ENCODE data around the gene MRPS2. TPM values are rescaled to one million over a fixed set of nuclear protein-coding genes. Genes with fewer than 3 reads are reported as not detected.
"Not testable (repeated sequence)": the region's sequence is repeated elsewhere in the genome, so short reads cannot be mapped to it uniquely, and the experiment has no call there.

Gene MRPS2
- total and polyA plus RNA-seq, 2 experiments from 2014 or later = 76.2 to 79.9 TPM

GRCh38 chr9:135456436-135457104, 43.9 kb upstream of the MRPS2 start:
- no peaks in the 10 kb centered on the region for H3K9me3 ChIP-seq (ENCODE audit: low read depth)
- no peak for TF ChIP-seq CTCF (IDR thresholded peaks at IDR 0.05; ENCODE audit: low read depth, low read length)
- DNase-seq (ENCODE audit: low read depth in 1 of 2, low spot score in 1 of 2) = no peak
- H3K4me3 ChIP-seq = no peak overlapping the region
- no peak overlapping the region for H3K27ac ChIP-seq
- H3K27me3 ChIP-seq = no peaks in the 10 kb centered on the region
- no peaks in the 10 kb centered on the region for H3K36me3 ChIP-seq
- H3K4me1 ChIP-seq (ENCODE audit: low read depth) = no peaks in the 10 kb centered on the region

GRCh38 chr9:135458478-135458877, 42.0 kb upstream of the MRPS2 start:
- H3K27me3 ChIP-seq; H3K36me3 ChIP-seq; H3K9me3 ChIP-seq (ENCODE audit: low read depth); DNase-seq (ENCODE audit: low read depth in 1 of 2, low spot score in 1 of 2); H3K4me3 ChIP-seq; H3K27ac ChIP-seq; H3K4me1 ChIP-seq (ENCODE audit: low read depth): not testable (repeated sequence)

- no peak for TF ChIP-seq CTCF (IDR thresholded peaks at IDR 0.05; ENCODE audit: low read depth, low read length)
- Histone ChIP-seq H3K4me3 (no peak overlapping the region), H3K36me3 (no peaks in the 10 kb centered on the region), H3K27ac (no peak overlapping the region), H3K9me3 (ENCODE audit: low read depth) (no peaks in the 10 kb centered on the region), H3K4me1 (ENCODE audit: low read depth) (no peaks in the 10 kb centered on the region), H3K27me3 (no peaks in the 10 kb centered on the region)
- DNase-seq (ENCODE audit: low read depth in 1 of 2, low spot score in 1 of 2) = no peak
These were observed 38.5 kb upstream of the MRPS2 start for GRCh38 chr9:135461936-135462335.

- Histone ChIP-seq H3K4me3 (no peak overlapping the region), H3K27me3 (no peaks in the 10 kb centered on the region), H3K9me3 (ENCODE audit: low read depth) (no peaks in the 10 kb centered on the region), H3K36me3 (no peaks in the 10 kb centered on the region), H3K27ac (no peak overlapping the region), H3K4me1 (ENCODE audit: low read depth) (peaks cover 3% of the 10 kb centered on the region)
- no peak for DNase-seq (ENCODE audit: low read depth in 1 of 2, low spot score in 1 of 2)
- TF ChIP-seq CTCF (IDR thresholded peaks at IDR 0.05; ENCODE audit: low read depth, low read length) = no peak
These were observed 37.3 kb upstream of the MRPS2 start for GRCh38 chr9:135463140-135463539.

GRCh38 chr9:135464181-135464580, 36.3 kb upstream of the MRPS2 start:
- Histone ChIP-seq H3K4me3 (no peak overlapping the region), H3K36me3 (no peaks in the 10 kb centered on the region), H3K9me3 (ENCODE audit: low read depth) (no peaks in the 10 kb centered on the region), H3K4me1 (ENCODE audit: low read depth) (peaks cover 13% of the 10 kb centered on the region), H3K27me3 (no peaks in the 10 kb centered on the region), H3K27ac (no peak overlapping the region)
- no peak for TF ChIP-seq CTCF (IDR thresholded peaks at IDR 0.05; ENCODE audit: low read depth, low read length)
- no peak for DNase-seq (ENCODE audit: low read depth in 1 of 2, low spot score in 1 of 2)

GRCh38 chr9:135468854-135469521, 31.5 kb upstream of the MRPS2 start:
- no peak overlapping the region for H3K4me3 ChIP-seq
- no peaks in the 10 kb centered on the region for H3K9me3 ChIP-seq (ENCODE audit: low read depth)
- no peaks in the 10 kb centered on the region for H3K36me3 ChIP-seq
- peak in 1 of 2 donors; percentile 29 for DNase-seq (ENCODE audit: low read depth in 1 of 2, low spot score in 1 of 2)
- H3K27ac ChIP-seq = peak overlapping the region; percentile 51
- H3K27me3 ChIP-seq = no peaks in the 10 kb centered on the region
- TF ChIP-seq CTCF (IDR thresholded peaks at IDR 0.05; ENCODE audit: low read depth, low read length) = no peak
- H3K4me1 ChIP-seq (ENCODE audit: low read depth) = peaks cover 45% of the 10 kb centered on the region

Data from cardiac muscle cell (in vitro differentiated cells and primary cell).